Lower leg skin (tissue), 4 donors: ENCODE measurements around the gene RGSL1. TPM values are rescaled to one million over a fixed set of nuclear protein-coding genes. Genes with fewer than 3 reads are reported as not detected.

Experiments
- DNase-seq, 2 donors: peaks; one replicate each; pipeline ENCODE4 v3.0.0-alpha.2; 2019; ENCODE audit warnings: low spot score in 2 of 2
- H3K4me3 ChIP-seq: fragments of 200-600 bp; sonication (generic); 2 replicates; pipeline ENCODE4 v1.5.1; 2017; ENCODE audit warnings: mild to moderate bottlenecking, low read depth; ENCODE audit not compliant: poor library complexity, severe bottlenecking
- POLR2A ChIP-seq, 2 donors: fragments of 450-650 bp; IDR thresholded peaks; one replicate each; pipeline ENCODE4 v1.6.1; 2016 to 2017; ENCODE audit warnings: antibody characterized with exemption in 2 of 2, mild to moderate bottlenecking in 1 of 2, moderate library complexity in 1 of 2
- WGBS, 2 donors: methylation state at CpG; one replicate each; pipeline ENCODE4 v1.1.5; 2018; 5-methylcytosine and 5-hydroxymethylcytosine counted together
- intact Hi-C: fragments of 100-400 bp; cut with DNase I; formaldehyde crosslinking; loops from one replicate; pipeline ENCODE4 v1.15.0; 2023; ENCODE audit warnings: low total_unique reads
- total RNA-seq, 4 donors: library from RNA; depleted of rRNA; stranded (reverse); fragments of >200 nt; gene quantifications; one replicate each; pipeline ENCODE4 v1.1.0, GENCODE V29; 2016
- TF ChIP-seq, protein P1 (sequence below), 3 donors: fragments of 450-650 bp; IDR thresholded peaks; one replicate each; pipeline ENCODE4 v1.5.1; 2016; ENCODE audit warnings: antibody characterized with exemption in 3 of 3, mild to moderate bottlenecking in 3 of 3, moderate library complexity in 2 of 3

RGSL1 gene
- total RNA-seq, 4 donors from 2014 or later: not detected

GRCh38 chr1:182570611-182570970 lies 120.6 kb downstream of the RGSL1 start:
- intact Hi-C loops: no loop called here
- TF ChIP-seq POLR2A (IDR thresholded peaks at IDR 0.05): no peak
- TF ChIP-seq, protein P1, sequence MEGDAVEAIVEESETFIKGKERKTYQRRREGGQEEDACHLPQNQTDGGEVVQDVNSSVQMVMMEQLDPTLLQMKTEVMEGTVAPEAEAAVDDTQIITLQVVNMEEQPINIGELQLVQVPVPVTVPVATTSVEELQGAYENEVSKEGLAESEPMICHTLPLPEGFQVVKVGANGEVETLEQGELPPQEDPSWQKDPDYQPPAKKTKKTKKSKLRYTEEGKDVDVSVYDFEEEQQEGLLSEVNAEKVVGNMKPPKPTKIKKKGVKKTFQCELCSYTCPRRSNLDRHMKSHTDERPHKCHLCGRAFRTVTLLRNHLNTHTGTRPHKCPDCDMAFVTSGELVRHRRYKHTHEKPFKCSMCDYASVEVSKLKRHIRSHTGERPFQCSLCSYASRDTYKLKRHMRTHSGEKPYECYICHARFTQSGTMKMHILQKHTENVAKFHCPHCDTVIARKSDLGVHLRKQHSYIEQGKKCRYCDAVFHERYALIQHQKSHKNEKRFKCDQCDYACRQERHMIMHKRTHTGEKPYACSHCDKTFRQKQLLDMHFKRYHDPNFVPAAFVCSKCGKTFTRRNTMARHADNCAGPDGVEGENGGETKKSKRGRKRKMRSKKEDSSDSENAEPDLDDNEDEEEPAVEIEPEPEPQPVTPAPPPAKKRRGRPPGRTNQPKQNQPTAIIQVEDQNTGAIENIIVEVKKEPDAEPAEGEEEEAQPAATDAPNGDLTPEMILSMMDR (IDR thresholded peaks at IDR 0.05): no peak
- WGBS, 2 donors: 92% methylated on average over 2 of the region's 2 CpGs
- H3K4me3 ChIP-seq: no peak overlapping the region
- no peak for DNase-seq

DNA sequence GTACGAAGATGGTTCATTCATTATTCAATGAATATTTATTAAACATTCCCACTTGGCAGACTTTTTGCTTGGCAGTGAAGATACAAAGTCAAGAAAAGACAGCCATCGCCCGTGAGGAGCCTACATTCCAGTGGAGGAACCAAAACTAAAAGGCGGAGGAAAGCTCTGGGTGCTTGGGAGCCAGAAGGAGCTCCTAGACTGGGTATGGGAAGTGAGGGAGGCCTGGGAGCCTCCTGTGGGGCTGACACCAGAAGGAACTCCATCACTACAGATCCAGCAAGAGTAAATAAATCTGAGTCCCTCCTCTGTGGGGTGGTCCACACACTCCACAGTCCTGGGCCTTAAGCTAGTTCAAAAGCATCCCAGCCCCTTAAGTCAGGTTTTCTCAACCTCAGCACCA lies 124.2 kb downstream of the RGSL1 start:
- intact Hi-C loops: no loop called here
- no peak for DNase-seq
- H3K4me3 ChIP-seq: no peak overlapping the region
- TF ChIP-seq POLR2A (IDR thresholded peaks at IDR 0.05): no peak
- TF ChIP-seq, protein P1 (IDR thresholded peaks at IDR 0.05): no peak
- 90 to 96% methylated on average over 4 of the region's 4 CpGs for WGBS, 2 donors

DNA sequence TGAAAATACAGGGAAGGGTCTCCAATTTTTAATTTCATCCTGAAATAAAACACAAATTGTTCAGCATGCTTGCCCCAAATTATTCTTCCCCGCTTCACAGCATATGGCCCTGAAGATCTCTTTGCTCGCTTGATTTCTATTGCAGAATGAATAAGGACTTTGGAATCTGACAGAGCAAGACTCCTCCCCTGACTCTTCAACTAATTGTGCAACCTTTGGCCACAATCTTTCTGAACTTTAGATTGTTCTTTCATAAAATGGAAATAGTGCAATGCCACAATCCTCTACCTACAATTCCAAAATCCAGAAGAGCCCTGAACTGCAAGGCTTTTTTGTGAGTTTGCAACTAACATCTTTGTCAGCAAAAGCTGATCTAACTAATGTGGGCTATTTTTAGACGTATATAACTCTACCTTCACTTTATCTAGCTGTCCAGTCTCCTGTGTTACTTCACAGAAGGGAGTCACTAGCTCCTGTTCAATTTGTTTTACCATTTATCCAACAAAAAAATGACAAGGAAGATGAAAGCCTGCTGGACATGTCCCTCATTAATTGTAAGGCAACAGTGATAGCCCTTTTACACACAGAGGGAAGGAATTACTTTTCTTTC lies 125.7 kb downstream of the RGSL1 start:
- TF ChIP-seq, protein P1 (IDR thresholded peaks at IDR 0.05): no peak
- TF ChIP-seq POLR2A (IDR thresholded peaks at IDR 0.05): no peak
- intact Hi-C loops: no loop called here
- WGBS, 2 donors: 62 to 65% methylated on average over 3 of the region's 3 CpGs
- H3K4me3 ChIP-seq: no peak overlapping the region
- DNase-seq: no peak

DNA sequence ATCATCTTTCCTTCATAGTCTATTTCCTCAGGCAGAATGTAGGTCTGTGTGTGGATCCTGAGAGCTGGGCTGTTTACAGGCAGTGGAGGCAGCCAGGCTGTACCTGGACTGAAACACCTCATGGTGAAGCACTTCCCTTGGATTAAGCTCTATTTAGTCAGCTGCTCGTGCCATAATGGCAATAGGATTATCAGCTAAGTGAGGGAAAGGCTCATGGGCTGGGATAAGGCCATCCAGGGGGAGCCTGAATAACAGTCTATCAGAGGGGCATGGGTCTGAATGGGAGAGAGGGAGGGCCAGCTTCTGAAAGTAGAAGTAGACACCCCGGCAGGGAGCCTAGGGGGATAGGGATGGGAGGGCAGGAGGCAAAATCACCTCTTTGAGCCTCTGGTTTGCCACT lies 130.8 kb downstream of the RGSL1 start:
- WGBS, 2 donors: 93 to 95% methylated on average over 2 of the region's 2 CpGs
- H3K4me3 ChIP-seq: no peak overlapping the region
- TF ChIP-seq POLR2A (IDR thresholded peaks at IDR 0.05): no peak
- TF ChIP-seq, protein P1 (IDR thresholded peaks at IDR 0.05): no peak
- intact Hi-C loops: no loop called here
- no peak for DNase-seq

DNA sequence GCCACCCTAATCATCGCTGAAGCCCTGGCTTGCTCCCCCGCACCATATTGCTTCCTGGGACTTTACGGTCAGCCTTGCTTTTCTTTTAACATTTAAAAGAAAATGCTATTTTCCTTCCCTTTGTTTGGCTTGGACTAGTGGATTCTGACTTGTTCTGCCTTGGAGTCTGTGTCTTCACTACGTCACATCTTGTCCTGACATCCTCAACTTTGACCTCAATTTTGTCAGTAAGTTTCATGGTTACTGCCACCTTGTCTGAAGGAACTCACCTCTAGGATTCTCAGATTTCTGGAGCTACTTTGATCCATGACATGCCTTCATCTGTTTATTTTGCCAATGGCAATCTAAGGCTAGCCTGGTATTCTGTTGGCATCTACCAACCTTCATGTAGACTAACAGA lies 134.8 kb downstream of the RGSL1 start:
- intact Hi-C loops: no loop called here
- H3K4me3 ChIP-seq: no peak overlapping the region
- WGBS, 2 donors: 97% methylated on average over 4 of the region's 4 CpGs
- no peak for TF ChIP-seq POLR2A (IDR thresholded peaks at IDR 0.05)
- TF ChIP-seq, protein P1 (IDR thresholded peaks at IDR 0.05): no peak
- no peak for DNase-seq

DNA sequence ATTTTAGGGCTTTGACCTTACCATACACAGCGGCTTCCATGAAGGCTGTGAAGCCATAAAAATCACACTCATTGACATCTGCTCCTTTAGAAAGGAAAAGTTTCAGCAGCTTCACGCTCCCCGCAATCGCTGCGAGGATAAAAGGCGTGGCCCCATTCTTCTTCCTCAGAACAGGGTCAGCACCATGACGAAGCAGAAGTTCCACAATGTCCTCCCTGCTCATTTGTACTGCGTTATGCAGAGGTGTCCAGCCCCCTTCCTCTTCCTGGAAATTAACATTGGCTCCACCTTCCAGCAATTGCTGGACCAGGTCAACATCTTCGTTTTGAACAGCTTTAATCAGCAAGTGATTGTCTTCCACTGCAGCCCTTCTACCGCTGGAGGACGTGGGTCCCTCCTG lies 136.4 kb downstream of the RGSL1 start:
- no peak for TF ChIP-seq POLR2A (IDR thresholded peaks at IDR 0.05)
- TF ChIP-seq, protein P1 (IDR thresholded peaks at IDR 0.05): no peak
- intact Hi-C loops: no loop called here
- no peak for DNase-seq
- 95% methylated on average over 11 of the region's 11 CpGs for WGBS, 2 donors
- no peak overlapping the region for H3K4me3 ChIP-seq
